Cerebellar cortex (tissue), 1 donor: ENCODE data around the gene IL10RA.
A peak's percentile ranks its signal among the peaks of the same experiment; 100 is the strongest.
"Not testable (repeated sequence)": the region's sequence is repeated elsewhere in the genome, so short reads cannot be mapped to it uniquely, and the experiment has no call there.

Experiments
- DNase-seq: peaks from one replicate; pipeline ENCODE4 v3.0.0-alpha.2; 2015; ENCODE audit warnings: low spot score

IL10RA gene

GRCh38 chr11:117985953-117986887 lies at the start of gene IL10RA:
TSS of gene IL10RA (plus strand) at chr11:117986394. CDS start at chr11:117986468, 74 bp downstream.
- DNase-seq, result peak; percentile 47

- no peak for DNase-seq
Observed at GRCh38 chr11:117936973-117937372, 49.2 kb upstream of the IL10RA start.

GRCh38 chr11:117940736-117941135 lies 45.5 kb upstream of the IL10RA start:
- DNase-seq, result no peak

- DNase-seq, result no peak
Observed at GRCh38 chr11:117941163-117941707, 45.0 kb upstream of the IL10RA start.

GRCh38 chr11:117941976-117942654 lies 44.1 kb upstream of the IL10RA start:
- no peak for DNase-seq

GRCh38 chr11:117944554-117944953 lies 41.6 kb upstream of the IL10RA start:
- DNase-seq, result no peak

- DNase-seq, result no peak
Observed at GRCh38 chr11:117945047-117945810, 41.0 kb upstream of the IL10RA start.

- DNase-seq, result no peak
Observed at GRCh38 chr11:117946156-117946841, 39.9 kb upstream of the IL10RA start.

- peak; percentile 88 for DNase-seq
Observed at GRCh38 chr11:117946842-117947526, 39.2 kb upstream of the IL10RA start.

GRCh38 chr11:117947751-117948150 lies 38.4 kb upstream of the IL10RA start:
- not testable (repeated sequence) for DNase-seq

GRCh38 chr11:117948466-117948865 lies 37.7 kb upstream of the IL10RA start:
- not testable (repeated sequence) for DNase-seq

GRCh38 chr11:117949062-117949461 lies 37.1 kb upstream of the IL10RA start:
- no peak for DNase-seq

GRCh38 chr11:117950301-117950700 lies 35.9 kb upstream of the IL10RA start:
- DNase-seq, result no peak

- no peak for DNase-seq
Observed at GRCh38 chr11:117950993-117951961, 34.9 kb upstream of the IL10RA start.

GRCh38 chr11:117953024-117953671 lies 33.0 kb upstream of the IL10RA start:
- DNase-seq, result no peak

GRCh38 chr11:117958949-117959348 lies 27.2 kb upstream of the IL10RA start:
- no peak for DNase-seq

GRCh38 chr11:117959438-117960149 lies 26.6 kb upstream of the IL10RA start:
- DNase-seq, result no peak

GRCh38 chr11:117960406-117960805 lies 25.8 kb upstream of the IL10RA start:
- DNase-seq, result no peak
